GM21528 (cell line): Measurements from ENCODE around the gene ZAR1.

Experiments
- ATAC-seq: cut with Tn5 transposase; IDR thresholded peaks from one replicate; pipeline ENCODE4 v1.9.1; 2021; ENCODE audit warnings: mild to moderate bottlenecking, moderate library complexity; ENCODE audit not compliant: unreplicated experiment, low FRiP score

ZAR1 gene

DNA sequence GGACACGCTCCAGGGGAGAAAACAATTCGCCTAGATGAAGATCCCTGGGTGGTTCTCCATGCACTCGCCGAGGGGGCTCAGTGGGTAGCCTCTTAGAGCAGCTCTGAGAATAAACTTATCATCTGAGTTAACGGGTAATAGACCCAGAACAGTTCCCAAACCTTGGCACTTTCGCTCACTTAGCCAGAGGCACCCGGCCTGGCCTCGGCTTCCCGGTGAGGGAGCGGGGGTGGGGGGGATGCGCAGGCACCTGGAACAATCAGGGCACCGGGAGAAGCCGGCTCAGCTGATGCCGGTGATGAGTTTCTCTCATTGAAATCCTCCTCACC lies 405 bp upstream of the ZAR1 start:
- ATAC-seq: no peak

DNA sequence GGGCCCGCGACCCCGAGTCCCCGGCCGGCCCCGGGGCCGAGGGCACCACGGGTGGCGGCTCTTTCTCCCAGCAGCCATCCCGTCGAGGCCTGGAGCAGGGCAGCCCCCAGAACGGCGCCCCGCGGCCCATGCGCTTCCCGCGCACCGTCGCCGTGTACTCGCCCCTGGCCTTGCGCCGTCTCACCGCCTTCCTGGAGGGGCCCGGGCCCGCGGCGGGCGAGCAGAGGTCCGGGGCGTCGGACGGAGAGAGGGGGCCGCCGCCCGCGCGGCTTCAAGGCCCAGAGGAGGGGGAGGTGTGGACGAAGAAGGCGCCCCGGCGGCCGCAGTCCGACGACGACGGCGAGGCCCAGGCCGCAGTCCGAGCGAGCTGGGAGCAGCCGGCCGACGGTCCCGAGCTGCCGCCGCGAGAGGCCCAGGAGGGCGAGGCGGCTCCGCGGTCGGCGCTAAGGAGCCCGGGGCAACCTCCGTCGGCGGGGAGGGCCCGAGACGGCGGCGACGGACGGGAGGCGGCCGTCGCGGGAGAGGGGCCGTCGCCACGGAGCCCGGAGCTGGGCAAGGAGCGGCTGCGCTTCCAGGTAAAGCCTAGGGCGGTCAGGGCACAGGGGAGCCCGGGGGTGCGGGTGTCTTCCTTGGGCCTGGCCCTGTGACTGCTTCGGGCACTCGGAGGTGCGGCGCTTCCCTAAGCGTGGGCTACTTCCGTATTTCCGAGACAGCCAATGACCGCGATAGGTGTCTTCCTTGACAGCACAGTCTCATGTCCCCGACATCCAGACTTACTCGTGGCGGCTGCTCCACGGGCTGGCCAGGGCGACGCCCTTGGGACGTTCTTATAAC lies 845 bp downstream of the ZAR1 start:
- ATAC-seq: no peak

DNA sequence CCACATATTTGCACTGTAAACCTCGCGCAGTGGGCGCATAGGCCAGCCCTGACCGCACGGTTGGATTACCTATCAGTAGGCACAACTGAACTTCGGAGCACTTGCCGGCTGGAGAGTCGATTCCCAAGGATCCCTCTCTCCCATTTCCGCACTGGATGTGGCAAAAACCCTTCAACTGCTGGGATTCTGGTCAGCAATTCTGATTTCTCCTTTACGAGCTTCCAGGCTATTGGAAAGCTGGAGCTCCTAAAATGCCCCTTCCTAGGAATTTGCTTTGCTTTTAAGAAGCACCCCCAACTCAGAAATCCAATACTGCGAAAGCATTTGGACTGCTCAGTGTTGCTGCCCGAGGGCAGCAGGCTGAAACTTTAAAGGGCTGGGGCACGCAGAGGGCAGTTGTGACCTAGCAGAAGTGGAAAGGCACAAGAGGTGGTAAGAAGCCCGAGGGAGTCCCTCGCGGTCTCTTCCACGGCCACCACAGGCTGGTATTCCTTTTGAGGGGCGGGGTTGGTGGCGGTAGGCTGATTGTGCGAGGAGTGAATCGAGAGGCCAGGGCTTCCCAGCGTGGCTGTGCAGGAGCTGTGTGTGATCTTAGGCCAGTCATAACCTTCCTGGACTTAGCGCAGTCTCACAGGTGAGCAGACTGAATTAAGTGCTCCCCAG lies 1.6 kb downstream of the ZAR1 start:
- no peak for ATAC-seq

DNA sequence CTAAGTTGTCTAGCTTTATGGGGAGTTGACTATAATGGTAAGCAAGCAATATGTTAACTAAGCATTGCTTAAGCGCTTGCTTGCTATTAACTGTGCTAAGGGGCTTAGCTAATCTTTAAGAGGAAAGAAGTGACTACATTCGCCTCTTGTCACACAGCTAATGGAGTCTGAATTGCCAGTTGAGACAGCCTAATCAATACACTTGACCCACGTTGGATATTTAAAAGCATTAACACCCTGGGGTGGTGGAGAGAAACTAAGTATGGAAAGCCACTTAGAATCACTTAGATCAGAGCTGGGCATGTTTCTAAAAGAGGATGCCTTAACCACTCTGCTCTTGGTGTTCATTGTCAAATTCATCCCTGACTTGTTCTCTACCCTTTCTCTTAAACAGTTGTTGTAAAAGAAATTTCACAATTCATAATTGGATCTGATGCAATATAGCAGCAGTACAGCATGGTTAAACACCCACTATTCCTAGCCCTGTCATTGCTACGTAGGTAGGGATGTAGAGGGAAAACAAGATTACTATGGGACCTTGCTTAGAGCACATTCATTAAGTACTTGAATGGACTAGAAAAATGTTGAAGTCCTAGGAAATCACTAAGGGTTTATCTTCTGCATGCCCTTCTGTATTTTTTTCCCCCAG lies 3.5 kb downstream of the ZAR1 start:
- ATAC-seq: no peak

DNA sequence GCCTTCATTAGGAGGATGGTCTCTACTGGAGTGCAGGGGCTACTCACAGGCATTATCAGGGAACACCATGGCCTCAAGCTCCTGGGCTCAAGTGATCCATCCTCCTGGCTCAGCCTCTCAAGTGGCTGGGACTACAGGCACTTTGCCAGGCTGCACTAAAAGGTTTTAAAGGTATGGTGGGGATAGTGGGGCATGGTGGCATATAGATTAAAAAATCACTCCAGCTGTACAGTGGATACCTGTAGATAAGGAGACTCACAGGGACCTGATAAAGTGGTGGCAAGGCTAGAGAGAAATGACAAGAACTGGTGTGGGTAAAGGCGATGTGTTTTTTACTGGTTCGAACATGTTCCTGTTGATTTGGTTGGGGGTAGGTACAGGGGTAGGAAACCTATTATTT lies 5.9 kb downstream of the ZAR1 start:
- no peak for ATAC-seq

DNA sequence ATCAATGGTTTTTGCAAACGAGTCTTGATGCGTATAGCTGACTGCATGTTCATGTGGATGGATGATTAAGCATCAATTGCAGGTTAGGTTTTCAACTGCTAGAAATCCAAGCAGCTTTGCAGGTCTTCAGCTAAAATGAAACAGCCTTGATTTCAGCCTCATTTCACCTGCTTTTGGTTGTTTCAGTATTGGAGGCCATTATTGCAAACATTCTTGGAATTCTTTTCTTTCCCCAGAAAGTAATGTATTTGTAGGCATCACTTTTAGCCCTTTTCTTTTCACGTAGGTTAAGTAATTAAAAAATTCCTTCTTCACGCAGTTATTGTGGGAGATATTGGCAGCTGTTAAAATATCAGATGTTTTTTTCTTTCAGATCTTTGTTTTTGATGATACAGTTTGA lies 8.8 kb downstream of the ZAR1 start:
- no peak for ATAC-seq

DNA sequence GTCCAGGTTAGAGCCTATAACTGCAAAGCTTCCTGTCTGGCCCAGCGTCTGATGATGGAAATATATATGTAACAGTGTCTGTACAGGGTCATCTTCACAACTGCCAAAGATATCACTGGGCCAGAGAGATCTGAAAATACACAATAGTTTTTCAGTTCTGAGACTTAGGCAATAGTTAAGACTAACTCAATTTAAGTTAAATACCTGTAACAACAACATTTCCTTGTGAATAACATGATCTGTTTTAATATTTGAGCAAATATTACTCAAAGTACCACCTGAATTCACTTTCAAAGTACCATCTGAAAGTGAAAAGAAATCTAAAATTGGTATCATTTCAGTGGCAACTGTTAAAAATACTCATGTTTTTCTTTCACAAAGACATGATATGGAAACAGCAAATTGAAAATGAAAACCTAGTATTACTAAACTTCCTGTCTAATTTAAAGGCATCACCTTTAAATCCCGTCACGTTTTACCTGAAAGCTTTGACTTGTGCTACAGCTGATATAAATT lies 9.6 kb downstream of the ZAR1 start:
- ATAC-seq: peak; percentile 83

DNA sequence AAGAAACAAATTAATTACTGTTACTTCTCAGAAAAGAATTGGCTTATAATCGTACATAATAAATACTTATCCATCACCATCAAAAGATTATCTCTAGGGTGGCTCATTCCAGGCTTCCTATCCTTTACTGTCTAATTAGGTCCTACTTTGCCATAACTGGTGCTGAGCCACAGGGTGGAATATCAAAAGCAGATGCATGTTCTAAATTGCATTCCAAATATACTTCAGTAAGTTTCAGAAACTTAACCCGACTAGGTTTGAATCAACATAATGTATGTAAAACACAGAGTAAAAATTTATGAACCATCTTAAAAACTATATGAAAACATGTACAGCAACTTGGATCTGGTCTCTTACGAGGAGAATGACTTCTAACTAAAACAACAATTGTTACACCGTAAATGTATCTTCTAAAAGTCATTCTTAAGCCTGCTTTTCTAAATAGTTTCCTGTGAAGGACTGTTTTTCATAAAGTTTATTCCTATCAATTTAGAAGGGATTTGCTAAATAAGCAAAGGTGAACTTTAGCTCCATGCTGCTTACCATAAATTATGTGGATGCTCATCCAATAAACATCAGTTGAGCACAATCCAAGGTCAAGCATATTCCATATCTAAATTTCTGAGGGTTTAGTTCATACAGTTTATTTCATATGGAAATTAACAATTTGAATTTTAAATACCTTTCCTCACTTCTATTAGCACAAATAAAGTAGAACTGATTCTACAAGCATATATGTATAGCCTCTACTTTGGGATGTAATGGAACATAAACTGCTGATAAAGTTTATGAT lies 13.4 kb downstream of the ZAR1 start:
- no peak for ATAC-seq

DNA sequence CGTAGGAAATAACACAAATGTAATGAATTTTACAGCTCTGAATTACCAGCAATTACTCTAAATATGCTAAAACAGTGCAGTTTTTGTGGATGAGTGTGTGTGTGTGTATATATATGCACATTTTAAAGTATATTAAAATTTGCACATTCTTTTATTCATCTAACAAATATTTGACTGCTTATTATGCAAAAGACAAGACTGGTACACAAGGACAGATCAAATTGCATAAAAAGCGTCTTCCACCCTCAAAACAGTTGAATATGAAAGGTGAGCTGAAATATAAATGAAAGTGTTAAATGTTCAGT lies 13.9 kb downstream of the ZAR1 start:
- ATAC-seq: no peak

DNA sequence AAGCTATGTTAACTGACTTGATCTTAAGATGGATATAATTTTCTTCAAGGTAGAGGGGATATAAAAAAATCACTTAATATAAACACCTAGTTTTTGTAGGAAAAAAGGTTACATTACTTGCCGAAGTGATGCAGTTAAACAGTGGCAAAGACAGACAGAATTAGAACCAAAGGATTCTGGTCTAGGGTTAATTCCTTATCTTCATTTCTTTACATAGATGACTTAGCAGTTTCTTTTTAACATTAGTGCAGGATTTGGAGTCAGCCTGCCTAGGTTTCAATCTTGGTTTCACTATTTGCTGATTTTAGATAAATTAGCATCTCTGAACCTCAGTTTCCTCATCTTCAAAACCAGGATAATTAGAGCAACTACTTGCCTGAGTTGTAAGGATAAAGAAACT lies 14.3 kb downstream of the ZAR1 start:
- no peak for ATAC-seq

DNA sequence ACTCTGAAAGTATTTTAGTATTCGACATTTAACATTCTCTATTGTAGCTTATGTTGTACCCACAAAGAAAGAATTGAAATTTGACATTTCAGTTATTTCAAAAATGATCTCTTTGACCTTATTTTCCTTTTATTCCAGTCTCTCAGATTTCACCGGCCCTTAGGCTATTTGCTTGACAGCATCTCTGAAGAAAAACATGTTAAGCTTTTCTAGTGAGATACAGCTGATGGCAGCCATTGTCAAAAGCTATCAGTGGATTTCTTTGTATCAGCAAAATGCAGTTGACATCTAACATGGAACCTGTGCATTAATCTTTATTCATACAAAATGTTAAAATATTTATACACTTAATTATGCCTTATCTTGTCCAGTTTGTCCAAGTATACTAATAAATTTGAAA lies 16.7 kb downstream of the ZAR1 start:
- ATAC-seq: no peak

DNA sequence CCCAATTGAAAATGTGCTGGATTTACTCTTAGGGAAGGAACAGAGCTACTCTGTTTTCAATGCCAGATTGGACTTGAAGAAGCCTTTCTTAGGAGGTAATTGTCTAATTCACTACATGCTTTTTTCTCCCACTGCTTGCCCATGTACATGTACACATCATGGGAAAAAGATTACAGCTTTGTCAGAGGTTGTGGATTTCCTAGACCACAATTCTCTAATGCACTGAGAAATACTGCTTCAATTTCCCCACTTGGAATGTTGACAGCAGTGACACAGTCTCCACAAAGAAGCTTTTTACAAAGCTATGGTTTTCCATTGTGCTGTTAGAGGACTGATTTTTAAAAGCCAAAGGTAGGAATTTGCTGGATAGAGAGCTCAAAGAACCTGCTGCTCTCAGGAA lies 19.5 kb downstream of the ZAR1 start:
- ATAC-seq: no peak

DNA sequence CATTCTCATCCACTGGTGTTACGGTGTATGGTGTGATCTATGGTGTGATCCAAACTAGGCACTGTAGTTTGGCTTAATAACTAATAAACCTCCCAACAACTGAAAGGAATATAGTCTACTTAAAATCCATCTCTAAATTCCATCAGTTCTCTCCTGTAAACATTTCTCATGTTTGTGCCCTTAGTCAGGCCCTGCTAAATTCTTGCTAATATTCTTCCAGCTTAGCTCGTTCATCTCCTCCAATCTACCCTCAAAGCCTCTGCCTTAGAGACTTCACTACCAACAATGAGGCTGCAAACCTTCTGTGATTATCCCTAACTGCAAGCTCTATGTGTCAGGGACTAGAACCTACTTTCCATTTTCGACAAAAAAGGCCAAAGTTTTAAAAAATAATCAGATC lies 28.1 kb downstream of the ZAR1 start:
- no peak for ATAC-seq

DNA sequence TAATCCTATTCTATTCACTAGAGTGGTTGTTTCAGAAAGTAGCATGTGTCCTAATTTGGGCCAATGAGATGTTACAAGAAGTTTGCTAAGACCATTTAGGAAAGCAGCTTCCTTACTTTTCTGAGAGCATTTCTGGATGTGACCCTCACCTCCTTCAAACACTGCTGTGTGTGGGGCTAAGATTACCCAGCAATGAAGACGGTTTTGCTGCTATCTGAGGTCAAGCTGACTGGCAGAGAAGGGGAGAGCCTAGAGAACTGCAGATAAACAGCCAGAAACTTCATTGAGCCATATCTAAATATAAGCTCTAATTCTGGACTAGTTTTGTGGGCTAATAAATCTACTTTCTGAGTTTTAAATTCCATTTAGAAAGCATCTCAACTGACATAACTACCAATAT lies 36.4 kb downstream of the ZAR1 start:
- ATAC-seq: no peak

DNA sequence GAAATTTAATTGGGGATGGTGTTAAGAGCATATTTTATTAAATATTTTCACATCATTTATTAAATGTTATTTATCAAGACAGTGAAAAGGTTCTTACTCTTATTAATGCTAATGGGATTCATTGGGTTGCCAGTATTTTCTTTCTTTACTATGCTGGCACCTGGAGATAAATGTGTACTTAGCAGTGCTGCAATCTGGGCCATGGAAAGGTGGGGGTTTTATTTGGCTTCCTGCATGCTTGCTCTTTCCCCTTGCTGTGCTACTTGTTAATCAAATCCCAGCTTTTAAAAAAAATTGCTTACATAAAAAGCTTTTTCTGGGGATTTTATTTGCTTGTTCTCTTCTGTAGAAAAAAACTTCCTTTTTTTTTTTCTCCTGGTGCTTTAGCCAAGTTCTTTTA lies 48.3 kb downstream of the ZAR1 start:
- ATAC-seq: no peak

DNA sequence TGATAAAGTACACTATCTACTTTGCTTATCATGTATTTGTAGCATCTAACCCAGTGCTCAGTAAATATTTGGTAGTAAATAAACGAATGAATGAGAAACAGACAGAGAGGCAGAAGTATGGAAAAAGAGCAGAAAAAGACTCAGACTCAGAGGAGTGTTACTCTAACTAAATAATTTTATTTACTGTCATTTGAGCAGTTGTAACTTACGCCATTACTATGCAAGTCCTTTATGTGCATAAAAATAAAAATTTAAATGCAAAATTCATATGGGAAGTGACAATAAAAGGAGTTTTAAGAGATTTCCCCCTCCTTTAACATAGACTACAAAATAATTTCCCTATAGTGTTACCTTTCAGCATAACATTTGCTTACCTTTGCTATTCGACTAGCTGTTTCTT lies 49.5 kb downstream of the ZAR1 start:
- no peak for ATAC-seq

DNA sequence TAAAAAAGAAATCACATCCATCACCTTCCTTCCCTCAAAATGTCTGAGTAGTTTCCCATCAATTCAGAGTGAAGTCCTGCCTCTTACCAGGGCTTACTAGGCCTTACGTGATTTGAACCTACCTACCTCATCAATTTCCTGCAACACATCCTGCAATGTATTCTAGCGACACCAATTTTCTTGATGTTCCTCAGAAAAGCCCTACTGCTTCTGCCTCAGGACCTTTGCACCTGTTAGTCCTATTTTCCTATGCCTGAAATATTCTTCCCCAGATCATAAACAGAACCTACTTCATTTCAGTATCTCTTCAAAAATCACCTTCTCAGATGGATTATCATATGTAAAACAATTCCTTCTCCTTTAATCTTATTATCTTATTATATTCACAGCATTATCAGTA lies 52.8 kb downstream of the ZAR1 start:
- ATAC-seq: no peak

DNA sequence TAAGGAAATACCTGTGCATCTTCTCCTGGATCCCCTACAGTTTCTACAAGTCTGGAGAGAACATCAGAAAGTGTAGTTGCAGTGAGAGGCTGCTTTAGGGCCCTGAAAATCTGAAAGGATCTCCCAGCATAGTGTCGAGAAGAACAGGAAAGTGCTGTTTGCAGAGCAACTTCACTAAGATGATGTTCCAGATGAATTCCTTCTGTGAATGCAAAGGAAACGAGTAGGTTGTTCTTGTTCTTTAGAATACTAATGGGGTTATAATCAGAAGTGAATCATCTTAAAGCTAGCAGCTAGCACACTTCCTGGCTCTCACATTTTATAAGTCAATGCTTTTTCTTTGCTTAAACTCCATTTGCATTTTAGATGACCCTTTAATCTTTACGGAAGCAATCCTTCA lies 53.7 kb downstream of the ZAR1 start:
- ATAC-seq: no peak
